ENCODE data around the gene SORCS2.

DNA sequence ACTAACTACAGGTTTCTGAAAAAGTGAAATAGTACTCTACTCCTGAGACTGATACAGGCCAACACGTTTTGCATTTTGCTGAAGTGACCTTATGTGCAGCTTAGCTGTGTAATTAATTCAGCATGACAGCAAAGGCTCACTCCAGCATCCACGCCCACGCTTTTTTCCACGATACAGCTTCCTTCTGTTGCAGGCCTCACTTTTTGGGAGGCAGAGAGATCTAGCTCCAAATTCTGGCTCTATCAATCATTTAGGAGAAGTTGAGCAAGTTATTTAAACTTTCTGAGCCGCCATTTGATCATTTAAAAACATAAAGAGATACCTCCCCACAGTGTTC, 587.1 kb downstream of the SORCS2 start:
- no peak for TF ChIP-seq EZH2phosphoT487 (IDR thresholded peaks at IDR 0.05; ENCODE audit: low read depth)
- TF ChIP-seq, protein P1, sequence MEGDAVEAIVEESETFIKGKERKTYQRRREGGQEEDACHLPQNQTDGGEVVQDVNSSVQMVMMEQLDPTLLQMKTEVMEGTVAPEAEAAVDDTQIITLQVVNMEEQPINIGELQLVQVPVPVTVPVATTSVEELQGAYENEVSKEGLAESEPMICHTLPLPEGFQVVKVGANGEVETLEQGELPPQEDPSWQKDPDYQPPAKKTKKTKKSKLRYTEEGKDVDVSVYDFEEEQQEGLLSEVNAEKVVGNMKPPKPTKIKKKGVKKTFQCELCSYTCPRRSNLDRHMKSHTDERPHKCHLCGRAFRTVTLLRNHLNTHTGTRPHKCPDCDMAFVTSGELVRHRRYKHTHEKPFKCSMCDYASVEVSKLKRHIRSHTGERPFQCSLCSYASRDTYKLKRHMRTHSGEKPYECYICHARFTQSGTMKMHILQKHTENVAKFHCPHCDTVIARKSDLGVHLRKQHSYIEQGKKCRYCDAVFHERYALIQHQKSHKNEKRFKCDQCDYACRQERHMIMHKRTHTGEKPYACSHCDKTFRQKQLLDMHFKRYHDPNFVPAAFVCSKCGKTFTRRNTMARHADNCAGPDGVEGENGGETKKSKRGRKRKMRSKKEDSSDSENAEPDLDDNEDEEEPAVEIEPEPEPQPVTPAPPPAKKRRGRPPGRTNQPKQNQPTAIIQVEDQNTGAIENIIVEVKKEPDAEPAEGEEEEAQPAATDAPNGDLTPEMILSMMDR (IDR thresholded peaks at IDR 0.05; ENCODE audit: low read depth, low read length), result no peak
